Mesothelial cell of epicardium (in vitro differentiated cells): ENCODE data around the gene FOLR1. TPM values are rescaled to one million over a fixed set of nuclear protein-coding genes. Genes with fewer than 3 reads are reported as not detected.

Experiments
- DNase-seq, 2 experiments: peaks; one replicate each; pipeline ENCODE4 v3.0.0; 2021; ENCODE audit warnings: low spot score in 2 of 2; ENCODE audit not compliant: unreplicated experiment in 2 of 2
- H3K27ac Mint-ChIP-seq: 2 replicates; pipeline ENCODE4 v1.8.0; 2021; ENCODE audit warnings: mixed read lengths
- H3K27me3 Mint-ChIP-seq: 2 replicates; pipeline ENCODE4 v1.8.0; 2021; ENCODE audit warnings: low read depth, mixed read lengths
- H3K36me3 Mint-ChIP-seq: 2 replicates; pipeline ENCODE4 v1.8.0; 2021; ENCODE audit warnings: mixed read lengths
- H3K4me1 Mint-ChIP-seq: 2 replicates; pipeline ENCODE4 v1.8.0; 2021; ENCODE audit warnings: mixed read lengths
- H3K4me3 Mint-ChIP-seq: 2 replicates; pipeline ENCODE4 v1.8.0; 2021; ENCODE audit warnings: mild to moderate bottlenecking, moderate library complexity, mixed read lengths
- H3K9me3 Mint-ChIP-seq: 2 replicates; pipeline ENCODE4 v1.8.0; 2021; ENCODE audit warnings: mixed read lengths
- total RNA-seq: library from RNA; stranded (reverse); gene quantifications from 3 replicates; pipeline ENCODE4 v1.2.1, GENCODE V29; 2021
- TF ChIP-seq, protein P1 (sequence below): fragments of 200-600 bp; sonication (generic); IDR thresholded peaks from one replicate; pipeline ENCODE4 v1.5.0; 2021; ENCODE audit warnings: antibody characterized with exemption; ENCODE audit not compliant: unreplicated experiment

FOLR1 gene
- total RNA-seq, 1 donor from 2014 or later, result 1.0 TPM

DNA sequence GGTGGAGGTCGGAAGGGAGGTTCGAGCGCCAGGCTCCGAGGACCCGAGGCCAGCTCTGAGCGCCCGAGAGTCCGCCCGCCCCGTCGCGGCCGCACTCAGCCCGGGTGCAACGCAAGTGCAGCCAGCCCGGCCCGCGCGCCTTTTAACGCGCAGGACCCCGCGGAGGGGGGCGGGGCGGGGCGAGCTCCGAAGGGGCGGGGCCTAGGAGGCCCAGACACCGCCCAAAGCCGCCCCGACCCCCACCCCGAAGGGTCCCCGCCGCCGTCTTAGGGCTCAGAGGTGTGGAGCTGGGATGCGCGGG, 52.1 kb downstream of the FOLR1 start, which contains the start of gene PHOX2A:
TSS of gene PHOX2A (minus strand) at position 117 of the 301 bp plus-strand sequence. CDS start 172 bp downstream, outside the sequence.
- Mint-ChIP-seq H3K36me3 (no peaks in the 10 kb centered on the region), H3K4me3 (peak within 1 kb of the TSS; percentile 54), H3K4me1 (peaks cover 21% of the 10 kb centered on the region), H3K27ac (no peak within 1 kb of the TSS), H3K9me3 (no peaks in the 10 kb centered on the region), H3K27me3 (peaks cover 45% of the 10 kb centered on the region)
- DNase-seq, result no peak
- TF ChIP-seq, protein P1, sequence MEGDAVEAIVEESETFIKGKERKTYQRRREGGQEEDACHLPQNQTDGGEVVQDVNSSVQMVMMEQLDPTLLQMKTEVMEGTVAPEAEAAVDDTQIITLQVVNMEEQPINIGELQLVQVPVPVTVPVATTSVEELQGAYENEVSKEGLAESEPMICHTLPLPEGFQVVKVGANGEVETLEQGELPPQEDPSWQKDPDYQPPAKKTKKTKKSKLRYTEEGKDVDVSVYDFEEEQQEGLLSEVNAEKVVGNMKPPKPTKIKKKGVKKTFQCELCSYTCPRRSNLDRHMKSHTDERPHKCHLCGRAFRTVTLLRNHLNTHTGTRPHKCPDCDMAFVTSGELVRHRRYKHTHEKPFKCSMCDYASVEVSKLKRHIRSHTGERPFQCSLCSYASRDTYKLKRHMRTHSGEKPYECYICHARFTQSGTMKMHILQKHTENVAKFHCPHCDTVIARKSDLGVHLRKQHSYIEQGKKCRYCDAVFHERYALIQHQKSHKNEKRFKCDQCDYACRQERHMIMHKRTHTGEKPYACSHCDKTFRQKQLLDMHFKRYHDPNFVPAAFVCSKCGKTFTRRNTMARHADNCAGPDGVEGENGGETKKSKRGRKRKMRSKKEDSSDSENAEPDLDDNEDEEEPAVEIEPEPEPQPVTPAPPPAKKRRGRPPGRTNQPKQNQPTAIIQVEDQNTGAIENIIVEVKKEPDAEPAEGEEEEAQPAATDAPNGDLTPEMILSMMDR, result no peak

DNA sequence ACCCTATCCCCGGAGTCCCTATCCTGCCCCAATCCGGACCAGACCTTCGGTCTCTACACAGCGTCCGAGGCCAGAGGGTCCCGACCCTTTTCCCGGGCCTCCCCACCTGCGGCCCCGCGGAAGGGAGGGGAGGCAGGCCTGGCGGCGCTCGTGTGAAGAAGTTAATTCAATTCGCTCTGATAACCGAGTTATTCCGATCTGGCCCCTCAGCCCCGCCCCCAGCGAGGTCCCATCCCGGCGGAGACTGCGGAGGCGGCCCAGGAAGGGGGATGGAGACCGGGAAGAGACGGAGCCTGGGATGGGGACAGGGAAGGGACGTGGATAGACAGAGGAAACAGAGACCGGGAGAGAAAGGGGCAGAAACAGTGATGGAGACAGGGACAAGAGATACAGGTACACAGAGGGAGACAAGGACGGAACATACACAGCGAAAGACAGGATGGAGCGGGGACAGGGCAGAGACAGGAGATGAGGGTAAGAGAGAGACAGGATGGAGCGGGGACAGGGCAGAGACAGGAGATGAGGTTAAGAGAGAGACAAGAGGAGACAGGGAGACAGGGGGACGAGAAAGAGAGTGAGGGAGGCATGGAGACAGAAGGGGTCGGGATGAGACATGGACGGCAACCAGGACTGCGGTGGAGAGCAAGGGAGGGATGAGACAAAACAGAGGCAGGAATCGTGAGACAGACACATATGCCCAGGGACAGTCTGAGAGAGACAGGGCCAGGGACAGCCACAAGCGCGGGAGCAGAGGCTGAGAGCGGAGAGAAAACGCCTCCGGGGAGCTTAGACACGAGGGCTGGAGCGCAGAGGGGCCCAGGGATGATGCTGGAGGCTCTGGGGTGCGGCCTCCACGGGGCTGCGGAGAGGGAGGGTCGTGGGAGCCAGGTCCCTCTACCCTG, 52.7 kb downstream of the FOLR1 start:
- Mint-ChIP-seq H3K4me3 (peak overlapping the region; percentile 36), H3K9me3 (no peaks in the 10 kb centered on the region), H3K36me3 (no peaks in the 10 kb centered on the region), H3K4me1 (peaks cover 17% of the 10 kb centered on the region), H3K27me3 (peaks cover 42% of the 10 kb centered on the region), H3K27ac (no peak overlapping the region)
- TF ChIP-seq, protein P1, result no peak
- no peak for DNase-seq

DNA sequence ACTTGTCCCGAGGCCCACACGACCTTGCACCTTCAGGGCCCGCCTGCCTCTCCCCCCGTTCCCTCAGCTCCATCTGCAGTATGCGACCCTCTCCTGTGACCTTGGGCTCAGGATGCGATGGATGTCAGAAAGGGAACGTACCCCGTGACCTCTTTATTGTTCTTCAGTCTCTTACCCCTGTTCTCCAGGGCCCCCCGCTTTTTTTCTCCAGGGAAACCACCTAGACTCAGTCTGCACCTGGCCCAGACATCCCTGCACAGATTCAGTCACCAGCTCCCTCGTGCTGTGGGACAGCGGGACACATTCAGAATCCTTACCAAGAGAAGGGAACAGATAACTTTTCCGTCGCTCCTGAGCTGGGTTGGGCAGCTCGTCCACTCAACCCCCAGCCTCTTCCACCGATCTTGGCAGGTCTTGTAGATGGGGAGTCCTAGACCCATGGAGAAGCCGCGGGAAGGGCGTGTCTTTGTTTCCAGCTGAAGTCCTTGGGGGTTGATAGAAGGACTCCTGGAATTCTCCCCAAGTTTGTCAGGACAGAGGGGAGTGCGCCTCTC, 53.4 kb downstream of the FOLR1 start:
- no peaks in the 10 kb centered on the region for H3K36me3 Mint-ChIP-seq
- TF ChIP-seq, protein P1, result no peak
- H3K27me3 Mint-ChIP-seq, result peaks cover 47% of the 10 kb centered on the region
- no peak overlapping the region for H3K4me3 Mint-ChIP-seq
- no peaks in the 10 kb centered on the region for H3K9me3 Mint-ChIP-seq
- peaks cover 15% of the 10 kb centered on the region for H3K4me1 Mint-ChIP-seq
- DNase-seq, result no peak
- no peak overlapping the region for H3K27ac Mint-ChIP-seq

Other genes with a start within 250 kb of the FOLR1 start
- 18.4 to 20.9 TPM (median 18.6 TPM) in 3 replicates for gene IL18BP, start 193.2 kb upstream of the FOLR1 start, total RNA-seq
- 317 to 334 TPM (median 327 TPM) in 3 replicates for gene NUMA1, start 111.6 kb upstream of the FOLR1 start, total RNA-seq
- gene LRRC51, start 111.3 kb upstream of the FOLR1 start, total RNA-seq, result 3.0 to 5.2 TPM (median 4.3 TPM) in 3 replicates
- gene LAMTOR1, start 88.8 kb upstream of the FOLR1 start, total RNA-seq, result 69.1 to 76.5 TPM (median 74.2 TPM) in 3 replicates
- not detected in 3 replicates for gene TOMT, start 86.2 kb upstream of the FOLR1 start, total RNA-seq
- 39.3 to 39.5 TPM (median 39.4 TPM) in 3 replicates for gene ANAPC15, start 79.4 kb upstream of the FOLR1 start, total RNA-seq
- gene FOLR3, start 56.4 kb upstream of the FOLR1 start, total RNA-seq, result not detected in 3 replicates
- not detected in 3 replicates for gene FOLR2, start 24.7 kb downstream of the FOLR1 start, total RNA-seq
- 279 to 299 TPM (median 289 TPM) in 3 replicates for gene INPPL1, start 32.6 kb downstream of the FOLR1 start, total RNA-seq
- gene PHOX2A, start 52.0 kb downstream of the FOLR1 start, total RNA-seq, result not detected in 3 replicates
- 19.4 to 20.0 TPM (median 19.7 TPM) in 3 replicates for gene CLPB, start 242.4 kb downstream of the FOLR1 start, total RNA-seq